Activated CD8-positive, alpha-beta T cell treated with anti-CD3 and anti-CD28 coated beads for 36 hours (primary cell): ENCODE data around the gene FUOM. TPM values are rescaled to one million over a fixed set of nuclear protein-coding genes. Genes with fewer than 3 reads are reported as not detected.
A peak's percentile ranks its signal among the peaks of the same experiment; 100 is the strongest.

Experiments
- ATAC-seq: fragments of 200-7000 bp; cut with Tn5 transposase; one replicate; pipeline ENCODE4 v1.10.0; 2021; ENCODE audit warnings: mild to moderate bottlenecking, moderate library complexity
- CTCF ChIA-PET: fragments of 350-600 bp; sonication (Branson Sonifier 250); formaldehyde crosslinking; loops from one replicate; lab custom pipeline; 2021; ENCODE audit warnings: antibody characterized with exemption; lab: Charles Lee
- POLR2A ChIA-PET: fragments of 350-600 bp; sonication (Branson Sonifier 250); formaldehyde crosslinking; loops from one replicate; lab custom pipeline; 2021; ENCODE audit warnings: antibody characterized with exemption; lab: Charles Lee
- DNase-seq: peaks from one replicate; pipeline ENCODE4 v3.0.0-alpha.2; 2020
- H3K27ac Mint-ChIP-seq: one replicate; pipeline ENCODE4 v1.8.0; 2021; ENCODE audit warnings: mild to moderate bottlenecking, mixed read lengths
- H3K27me3 Mint-ChIP-seq: one replicate; pipeline ENCODE4 v1.8.0; 2021; ENCODE audit warnings: mixed read lengths
- H3K36me3 Mint-ChIP-seq: one replicate; pipeline ENCODE4 v1.8.0; 2021; ENCODE audit warnings: low read depth, mixed read lengths
- H3K4me1 Mint-ChIP-seq: one replicate; pipeline ENCODE4 v1.8.0; 2021; ENCODE audit warnings: low read depth, mixed read lengths
- H3K4me3 Mint-ChIP-seq: one replicate; pipeline ENCODE4 v1.8.0; 2021; ENCODE audit warnings: mild to moderate bottlenecking, moderate library complexity, mixed read lengths
- H3K9me3 Mint-ChIP-seq: one replicate; pipeline ENCODE4 v1.8.0; 2021; ENCODE audit warnings: mixed read lengths
- CTCF ChIP-seq: fragments of 200-600 bp; IDR thresholded peaks from one replicate; pipeline ENCODE4 v1.8.0; 2022; ENCODE audit warnings: antibody characterized with exemption, mild to moderate bottlenecking
- intact Hi-C: fragments of 100-400 bp; cut with micrococcal nuclease; formaldehyde crosslinking; loops from one replicate; pipeline ENCODE4 v1.10.0; 2022
- total RNA-seq, 2 experiments: library from RNA; stranded (reverse); gene quantifications; one replicate each; pipeline ENCODE4 v1.2.3, GENCODE V29; 2021

Gene FUOM
- total RNA-seq, 2 experiments from 2014 or later: 32.2 to 33.7 TPM

- Mint-ChIP-seq H3K36me3 (peaks cover 14% of the 10 kb centered on the region), H3K4me3 (no peak overlapping the region), H3K27ac (no peak overlapping the region), H3K9me3 (no peaks in the 10 kb centered on the region), H3K27me3 (no peaks in the 10 kb centered on the region), H3K4me1 (peaks cover 14% of the 10 kb centered on the region)
- intact Hi-C loops: no loop called here
- DNase-seq (no peak), ATAC-seq (no peak)
- POLR2A ChIA-PET: interaction anchor here (0.8 to 1.8 kb wide), 2 partner anchors 12 to 30 kb away, joined by 3 to 8 read pairs; partner anchors contain the start of gene ECHS1
- TF ChIP-seq CTCF: no peak
- CTCF ChIA-PET: interaction anchor here (1.1 to 3.7 kb wide), 2 partner anchors 30 to 45 kb away, joined by 3 to 25 read pairs; no protein-coding TSS in a partner anchor
Measured at GRCh38 chr10:133359972-133360610, 2.3 kb upstream of the FUOM start.

- Mint-ChIP-seq H3K4me3 (no peak overlapping the region), H3K27me3 (no peaks in the 10 kb centered on the region), H3K9me3 (no peaks in the 10 kb centered on the region), H3K4me1 (peaks cover 14% of the 10 kb centered on the region), H3K36me3 (peaks cover 14% of the 10 kb centered on the region), H3K27ac (no peak overlapping the region)
- ChIA-PET POLR2A (no interaction called here), CTCF (no interaction called here)
- intact Hi-C loops: no loop called here
- TF ChIP-seq CTCF: no peak
- peak; percentile 33 for DNase-seq
- ATAC-seq: no peak
Measured at GRCh38 chr10:133359554-133359971, 1.7 kb upstream of the FUOM start.

GRCh38 chr10:133358925-133359310 lies 1.1 kb upstream of the FUOM start:
- Mint-ChIP-seq H3K36me3 (peaks cover 14% of the 10 kb centered on the region), H3K4me3 (no peak overlapping the region), H3K4me1 (peaks cover 14% of the 10 kb centered on the region), H3K27ac (no peak overlapping the region), H3K27me3 (no peaks in the 10 kb centered on the region), H3K9me3 (no peaks in the 10 kb centered on the region)
- TF ChIP-seq CTCF: no peak
- intact Hi-C loops: no loop called here
- ATAC-seq (no peak), DNase-seq (no peak)
- CTCF ChIA-PET: interaction anchor here (2.6 kb wide), 1 partner anchor 29 kb away, joined by 11 read pairs; no protein-coding TSS in a partner anchor
- POLR2A ChIA-PET: interaction anchor here (2.6 kb wide), 1 partner anchor 12 kb away, joined by 5 read pairs; no protein-coding TSS in a partner anchor

DNA sequence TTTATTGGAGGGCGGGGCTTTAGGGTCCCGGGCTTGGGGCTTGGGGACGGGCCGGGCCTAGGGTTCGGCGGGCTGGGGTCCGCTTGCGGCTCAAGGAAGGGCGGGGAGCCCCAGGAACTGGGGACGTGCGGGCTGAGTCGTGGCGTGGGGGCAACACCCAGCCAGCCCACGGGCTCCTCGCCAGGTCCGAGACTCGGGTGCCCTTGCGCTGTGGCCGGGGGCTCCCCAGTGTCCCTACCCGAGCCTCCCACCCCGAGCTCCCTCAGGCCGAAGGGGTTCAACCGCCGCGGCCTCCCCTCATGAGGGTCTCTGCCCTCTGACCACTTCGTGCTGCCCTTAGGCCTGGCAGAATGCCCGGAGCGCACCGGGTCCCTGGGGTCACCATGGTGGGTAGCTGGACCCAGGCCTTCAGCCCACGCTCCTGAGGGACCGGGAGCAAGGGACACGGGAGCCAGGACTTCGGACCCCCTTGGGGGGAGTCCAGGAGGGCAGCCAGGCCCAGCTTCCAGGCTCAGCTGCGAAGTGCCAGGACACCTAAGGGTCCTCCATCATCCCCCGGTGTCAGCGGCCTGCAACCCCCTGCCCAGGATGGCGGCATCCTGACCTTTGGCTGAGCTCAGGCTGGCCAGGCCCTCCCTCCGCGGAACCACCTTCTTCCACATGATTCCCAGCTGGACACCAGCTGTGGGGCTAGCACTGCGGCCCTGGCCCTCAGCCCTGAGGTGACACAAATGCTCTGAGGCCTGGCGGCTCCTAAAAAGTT lies 524 bp upstream of the FUOM start:
- intact Hi-C loops: no loop called here
- Mint-ChIP-seq H3K27me3 (no peaks in the 10 kb centered on the region), H3K9me3 (no peaks in the 10 kb centered on the region), H3K4me1 (peaks cover 14% of the 10 kb centered on the region), H3K4me3 (no peak overlapping the region), H3K27ac (no peak overlapping the region), H3K36me3 (peaks cover 14% of the 10 kb centered on the region)
- no peak for DNase-seq
- ChIA-PET POLR2A (interaction anchor here (0.7 to 3.7 kb wide), 6 partner anchors 10 to 911 kb away, joined by 3 to 20 read pairs (median 4); partner anchors contain the start of gene PRAP1), CTCF (interaction anchor here (1.0 to 2.6 kb wide), 2 partner anchors 29 to 32 kb away, joined by 3 to 11 read pairs; no protein-coding TSS in a partner anchor)
- ATAC-seq: no peak
- TF ChIP-seq CTCF: no peak
